PC-9 (cell line): ENCODE measurements around the gene CDA. TPM values are rescaled to one million over a fixed set of nuclear protein-coding genes. Genes with fewer than 3 reads are reported as not detected.

Experiments
- BruUV-seq: library from RNA; stranded (reverse); fragments of 400-500 nt; replicated peaks from 2 replicates; lab custom pipeline; 2021; lab: Mats Ljungman, UMichigan
- CTCF ChIA-PET: fragments of 300-600 bp; sonication (Branson Sonifier 250); formaldehyde crosslinking; loops from one replicate; lab custom pipeline; 2022; ENCODE audit warnings: antibody characterized with exemption; lab: Charles Lee
- POLR2A ChIA-PET: fragments of 300-600 bp; sonication (Branson Sonifier 250); formaldehyde crosslinking; loops from one replicate; lab custom pipeline; 2022; ENCODE audit warnings: antibody characterized with exemption; ENCODE audit not compliant: unreplicated experiment; lab: Charles Lee
- DNase-seq, 2 experiments: peaks; one replicate each; pipeline versions ENCODE4 v3.0.0 to v3.0.0-alpha.2; 2015 to 2022; ENCODE audit warnings: mixed read lengths in 1 of 2
- H2AFZ ChIP-seq: fragments of 200-600 bp; sonication (generic); 2 replicates; pipeline ENCODE4 v1.8.1; 2017; ENCODE audit warnings: antibody characterized with exemption
- H3F3A ChIP-seq: fragments of 200-600 bp; sonication (generic); 2 replicates; pipeline ENCODE4 v1.8.1; 2017; ENCODE audit warnings: antibody characterized with exemption, mild to moderate bottlenecking, low read depth; ENCODE audit not compliant: insufficient read depth
- H3K27ac ChIP-seq: fragments of 200-600 bp; sonication (generic); 2 replicates; pipeline ENCODE4 v1.6.1; 2016; ENCODE audit warnings: mixed run types
- H3K27me3 ChIP-seq: fragments of 200-600 bp; sonication (generic); 2 replicates; pipeline ENCODE4 v1.6.1; 2016; ENCODE audit warnings: low read depth, mixed run types; ENCODE audit not compliant: insufficient read depth
- H3K36me3 ChIP-seq: fragments of 200-600 bp; sonication (generic); 2 replicates; pipeline ENCODE4 v1.6.1; 2016; ENCODE audit warnings: low read depth, mixed run types
- H3K4me1 ChIP-seq: fragments of 200-600 bp; sonication (generic); replicated peaks from 2 replicates; pipeline ENCODE4 v1.6.1; 2016; ENCODE audit warnings: mixed run types; ENCODE audit not compliant: insufficient read depth
- H3K4me2 ChIP-seq: fragments of 200-600 bp; sonication (generic); 2 replicates; pipeline ENCODE4 v1.6.1; 2017; ENCODE audit warnings: mixed run types
- H3K4me3 ChIP-seq: fragments of 200-600 bp; sonication (generic); 2 replicates; pipeline ENCODE4 v1.6.1; 2016; ENCODE audit warnings: mixed run types
- H3K79me2 ChIP-seq: fragments of 200-600 bp; sonication (generic); 2 replicates; pipeline ENCODE4 v1.6.1; 2017; ENCODE audit warnings: low read depth, mixed run types
- H3K9me2 ChIP-seq: fragments of 200-600 bp; sonication (generic); 2 replicates; pipeline ENCODE4 v1.8.1; 2017; ENCODE audit warnings: mild to moderate bottlenecking; ENCODE audit not compliant: insufficient read depth
- H3K9me3 ChIP-seq: fragments of 200-600 bp; sonication (generic); 2 replicates; pipeline ENCODE4 v1.8.1; 2016; ENCODE audit warnings: low read depth; ENCODE audit not compliant: insufficient read depth
- H4K20me1 ChIP-seq: fragments of 200-600 bp; sonication (generic); 2 replicates; pipeline ENCODE4 v1.8.1; 2017; ENCODE audit not compliant: insufficient read depth
- EZH2 ChIP-seq: fragments of 200-600 bp; sonication (generic); IDR thresholded peaks from 2 replicates; pipeline ENCODE4 v1.8.0; 2017; ENCODE audit warnings: antibody characterized with exemption, low read depth
- intact Hi-C: fragments of 100-400 bp; cut with micrococcal nuclease; formaldehyde crosslinking; loops from one replicate; pipeline ENCODE4 v1.10.0; 2022; ENCODE audit not compliant: unreplicated experiment
- total RNA-seq: library from RNA; stranded (reverse); gene quantifications from 2 replicates; pipeline ENCODE4 v1.2.3, GENCODE V29; 2021
- TF ChIP-seq, protein P1 (sequence below): fragments of 200-600 bp; sonication (generic); conservative IDR thresholded peaks from 2 replicates; pipeline ENCODE4 v1.6.1; 2017; ENCODE audit warnings: mixed run types, antibody characterized with exemption, mild to moderate bottlenecking, moderate library complexity

CDA gene
- total RNA-seq, 1 experiment from 2014 or later = 56.6 TPM

DNA sequence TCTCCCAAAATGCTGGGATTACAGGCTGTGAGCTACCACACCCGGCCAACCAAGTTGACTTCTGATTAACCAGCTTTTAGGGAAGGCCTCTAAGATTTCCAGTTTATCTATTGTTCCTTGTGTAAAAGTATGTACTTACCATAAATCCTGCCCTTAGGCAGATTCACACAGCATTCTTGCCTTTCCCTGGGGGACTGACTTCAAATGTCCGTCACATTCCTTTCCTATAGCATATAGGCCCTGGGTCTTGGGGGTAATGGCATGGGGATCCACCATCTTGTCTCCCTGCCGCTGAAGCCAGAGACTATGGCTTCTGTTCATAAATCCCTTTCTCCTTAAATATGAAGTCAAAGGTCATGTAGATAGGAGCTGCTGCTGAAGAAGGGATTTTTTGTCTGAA is 43.5 kb downstream of the CDA start:
- Histone ChIP-seq H4K20me1 (no peaks in the 10 kb centered on the region), H2AFZ (no peak overlapping the region), H3K79me2 (no peaks in the 10 kb centered on the region), H3K4me2 (peak overlapping the region; percentile 64; the same call in 1 of the 2 replicates), H3K9me2 (no peaks in the 10 kb centered on the region), H3K9me3 (no peaks in the 10 kb centered on the region), H3K4me3 (no peak overlapping the region), H3F3A (0 out of 2 replicates have a peak, but pooled peaks cover 10% of the 10 kb centered on the region), H3K4me1 (peaks cover 19% of the 10 kb centered on the region), H3K27me3 (no peaks in the 10 kb centered on the region), H3K27ac (no peak overlapping the region), H3K36me3 (no peaks in the 10 kb centered on the region)
- no peak for TF ChIP-seq EZH2
- TF ChIP-seq, protein P1, sequence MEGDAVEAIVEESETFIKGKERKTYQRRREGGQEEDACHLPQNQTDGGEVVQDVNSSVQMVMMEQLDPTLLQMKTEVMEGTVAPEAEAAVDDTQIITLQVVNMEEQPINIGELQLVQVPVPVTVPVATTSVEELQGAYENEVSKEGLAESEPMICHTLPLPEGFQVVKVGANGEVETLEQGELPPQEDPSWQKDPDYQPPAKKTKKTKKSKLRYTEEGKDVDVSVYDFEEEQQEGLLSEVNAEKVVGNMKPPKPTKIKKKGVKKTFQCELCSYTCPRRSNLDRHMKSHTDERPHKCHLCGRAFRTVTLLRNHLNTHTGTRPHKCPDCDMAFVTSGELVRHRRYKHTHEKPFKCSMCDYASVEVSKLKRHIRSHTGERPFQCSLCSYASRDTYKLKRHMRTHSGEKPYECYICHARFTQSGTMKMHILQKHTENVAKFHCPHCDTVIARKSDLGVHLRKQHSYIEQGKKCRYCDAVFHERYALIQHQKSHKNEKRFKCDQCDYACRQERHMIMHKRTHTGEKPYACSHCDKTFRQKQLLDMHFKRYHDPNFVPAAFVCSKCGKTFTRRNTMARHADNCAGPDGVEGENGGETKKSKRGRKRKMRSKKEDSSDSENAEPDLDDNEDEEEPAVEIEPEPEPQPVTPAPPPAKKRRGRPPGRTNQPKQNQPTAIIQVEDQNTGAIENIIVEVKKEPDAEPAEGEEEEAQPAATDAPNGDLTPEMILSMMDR = no peak
- CTCF ChIA-PET = interaction anchor here (0.6 to 1.7 kb wide), 3 partner anchors 14 to 100 kb away, joined by 3 to 11 read pairs (median 3); no protein-coding TSS in a partner anchor
- intact Hi-C loops = loop anchor here (2.0 to 10.0 kb wide), 3 partner anchors 20 to 708 kb away; partner anchors contain the start of gene PLA2G2E
- POLR2A ChIA-PET = interaction anchor here (0.7 kb wide), 2 partner anchors 23 to 38 kb away, joined by 3 to 4 read pairs; no protein-coding TSS in a partner anchor
- BruUV-seq = no TSS peak
- DNase-seq = no peak

DNA sequence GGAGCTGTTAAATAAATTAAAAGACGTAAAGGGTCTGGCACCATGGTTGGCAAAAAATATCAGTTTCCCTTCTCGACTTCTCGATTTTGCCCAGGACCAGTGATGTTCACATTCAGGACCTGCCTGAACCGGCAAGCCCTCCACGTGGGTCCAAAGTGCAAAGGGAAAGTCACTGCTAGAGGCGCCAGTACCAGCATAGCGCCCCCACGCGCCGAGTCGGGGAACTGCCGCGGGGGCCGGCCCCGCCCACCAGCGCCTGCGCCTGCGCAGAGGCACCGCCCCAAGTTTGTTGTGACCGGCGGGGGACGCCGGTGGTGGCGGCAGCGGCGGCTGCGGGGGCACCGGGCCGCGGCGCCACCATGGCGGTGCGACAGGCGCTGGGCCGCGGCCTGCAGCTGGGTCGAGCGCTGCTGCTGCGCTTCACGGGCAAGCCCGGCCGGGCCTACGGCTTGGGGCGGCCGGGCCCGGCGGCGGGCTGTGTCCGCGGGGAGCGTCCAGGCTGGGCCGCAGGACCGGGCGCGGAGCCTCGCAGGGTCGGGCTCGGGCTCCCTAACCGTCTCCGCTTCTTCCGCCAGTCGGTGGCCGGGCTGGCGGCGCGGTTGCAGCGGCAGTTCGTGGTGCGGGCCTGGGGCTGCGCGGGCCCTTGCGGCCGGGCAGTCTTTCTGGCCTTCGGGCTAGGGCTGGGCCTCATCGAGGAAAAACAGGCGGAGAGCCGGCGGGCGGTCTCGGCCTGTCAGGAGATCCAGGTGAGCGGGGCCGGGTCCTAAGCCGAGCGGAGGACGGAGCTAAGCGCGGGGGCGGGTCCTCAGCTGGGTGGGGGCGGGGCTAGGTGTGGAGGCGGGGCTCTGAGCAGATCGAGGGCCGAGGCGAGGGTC is 44.5 kb downstream of the CDA start, which contains the start of gene PINK1:
Gene PINK1 (plus strand): TSS at position 269 of the 875 bp plus-strand sequence. CDS start 91 bp downstream, at position 360.
- TF ChIP-seq EZH2 = no peak
- TF ChIP-seq, protein P1 = peak; percentile 91
- peak; percentile 52 to 87 for DNase-seq
- no peaks in the 10 kb centered on the region for H3K79me2 ChIP-seq
- peak within 1 kb of the TSS; percentile 95 for H3K4me2 ChIP-seq
- H3K9me3 ChIP-seq = no peaks in the 10 kb centered on the region
- H3K4me1 ChIP-seq = peaks cover 19% of the 10 kb centered on the region
- intact Hi-C loops = loop anchor here (1.0 to 10.0 kb wide), 4 partner anchors 21 to 709 kb away; partner anchors contain the start of gene PLA2G2E
- CTCF ChIA-PET = interaction anchor here (0.5 to 1.7 kb wide), 10 partner anchors 15 to 453 kb away, joined by 3 to 16 read pairs (median 4); partner anchors contain the start of gene CDA
- no TSS peak for BruUV-seq
- H4K20me1 ChIP-seq = no peaks in the 10 kb centered on the region
- no peaks in the 10 kb centered on the region for H3K9me2 ChIP-seq
- H2AFZ ChIP-seq = peak within 1 kb of the TSS; percentile 81
- H3F3A ChIP-seq = 0 out of 2 replicates have a peak, but pooled peaks cover 10% of the 10 kb centered on the region
- no peaks in the 10 kb centered on the region for H3K27me3 ChIP-seq
- peak within 1 kb of the TSS; percentile 58 for H3K4me3 ChIP-seq
- POLR2A ChIA-PET = interaction anchor here (0.5 to 1.0 kb wide), 8 partner anchors 20 to 354 kb away, joined by 3 to 23 read pairs (median 6); partner anchors contain the start of genes CDA and MUL1
- H3K27ac ChIP-seq = 0 out of 2 replicates have a peak within 1 kb of the TSS, but pooled peaks have one; percentile 26
- no peaks in the 10 kb centered on the region for H3K36me3 ChIP-seq

DNA sequence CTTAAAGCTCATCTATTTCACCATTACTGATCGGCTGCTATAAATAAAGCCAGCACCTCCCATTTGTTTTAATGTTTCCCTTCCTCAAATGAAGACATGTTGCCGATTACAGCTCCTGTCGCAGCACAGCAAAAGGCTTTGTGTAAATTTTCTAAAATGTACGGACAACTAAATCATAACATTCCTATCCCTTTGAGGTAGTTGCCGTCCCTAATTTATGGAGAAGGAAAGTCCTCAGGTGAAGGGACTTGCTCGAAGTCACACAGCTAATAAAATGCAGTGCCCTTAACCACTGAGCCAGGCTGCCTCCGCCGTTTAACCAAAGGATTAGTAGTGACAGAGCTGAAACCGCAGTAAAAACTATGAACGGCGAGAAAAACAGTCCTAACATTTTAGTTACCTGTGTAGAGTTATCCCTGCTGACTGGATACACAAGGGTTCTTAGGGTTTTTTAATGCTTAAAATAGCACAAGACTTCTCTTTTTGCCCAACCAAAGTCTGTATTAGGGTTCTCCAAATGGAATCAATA is 45.2 kb downstream of the CDA start:
- H3K4me3 ChIP-seq = peak overlapping the region; percentile 58
- no peaks in the 10 kb centered on the region for H3K9me3 ChIP-seq

More for the DNA sequence above, 45.2 kb downstream of the CDA start:
- H4K20me1 ChIP-seq = no peaks in the 10 kb centered on the region
- no peak for DNase-seq
- ChIA-PET POLR2A (interaction anchor here (0.5 to 1.0 kb wide), 8 partner anchors 21 to 354 kb away, joined by 3 to 23 read pairs (median 6); partner anchors contain the start of genes CDA and MUL1), CTCF (interaction anchor here (0.5 to 1.7 kb wide), 7 partner anchors 20 to 454 kb away, joined by 3 to 16 read pairs (median 5); partner anchors contain the start of gene CDA)
- 0 out of 2 replicates have a peak overlapping the region, but pooled peaks have one; percentile 26 for H3K27ac ChIP-seq
- no peaks in the 10 kb centered on the region for H3K79me2 ChIP-seq
- BruUV-seq = TSS peak; percentile 43
- H2AFZ ChIP-seq = peak overlapping the region; percentile 79
- peaks cover 19% of the 10 kb centered on the region for H3K4me1 ChIP-seq
- H3K4me2 ChIP-seq = peak overlapping the region; percentile 95
- intact Hi-C loops = loop anchor here (1.0 to 10.0 kb wide), 3 partner anchors 57 to 709 kb away; partner anchors contain the start of gene PLA2G2E
- H3K36me3 ChIP-seq = no peaks in the 10 kb centered on the region
- H3K9me2 ChIP-seq = no peaks in the 10 kb centered on the region
- 0 out of 2 replicates have a peak, but pooled peaks cover 10% of the 10 kb centered on the region for H3F3A ChIP-seq
- TF ChIP-seq EZH2 = no peak
- TF ChIP-seq, protein P1 = no peak
- no peaks in the 10 kb centered on the region for H3K27me3 ChIP-seq
